ENCODE measurements around the gene LHFPL2. TPM values are rescaled to one million over a fixed set of nuclear protein-coding genes. Genes with fewer than 3 reads are reported as not detected.
"Not testable (repeated sequence)": the region's sequence is repeated elsewhere in the genome, so short reads cannot be mapped to it uniquely, and the experiment has no call there.

LHFPL2 gene
- total RNA-seq, 2 experiments from 2014 or later: 0.20 TPM; not detected in 1

GRCh38 chr5:78677777-78678668 is 29.5 kb upstream of the LHFPL2 start:
- POLR2A ChIA-PET: no interaction called here
- Mint-ChIP-seq H3K4me3 (no peak overlapping the region), H3K27ac (no peak overlapping the region), H3K4me1 (ENCODE audit: low read depth) (no peaks in the 10 kb centered on the region), H3K27me3 (peaks cover 5% of the 10 kb centered on the region), H3K9me3 (no peaks in the 10 kb centered on the region), H3K36me3 (ENCODE audit: low read depth) (no peaks in the 10 kb centered on the region)
- ATAC-seq (no peak), DNase-seq (no peak)
- TF ChIP-seq CTCF (IDR thresholded peaks at IDR 0.05): no peak
- CTCF ChIA-PET: no interaction called here
- intact Hi-C loops (cut with micrococcal nuclease): no loop called here

GRCh38 chr5:78675956-78676730 is 27.6 kb upstream of the LHFPL2 start:
- CTCF ChIA-PET: interaction anchor here (0.7 kb wide), 1 partner anchor 457 kb away, joined by 3 read pairs; no protein-coding TSS in a partner anchor
- H3K9me3 Mint-ChIP-seq: no peaks in the 10 kb centered on the region

GRCh38 chr5:78673827-78674226 is 25.3 kb upstream of the LHFPL2 start:
- ATAC-seq; CTCF ChIA-PET; POLR2A ChIA-PET; H3K9me3 Mint-ChIP-seq; H3K4me3 Mint-ChIP-seq; H3K27ac Mint-ChIP-seq; H3K27me3 Mint-ChIP-seq; H3K36me3 Mint-ChIP-seq (ENCODE audit: low read depth); H3K4me1 Mint-ChIP-seq (ENCODE audit: low read depth); DNase-seq; intact Hi-C loops (cut with micrococcal nuclease): not testable (repeated sequence)

More at GRCh38 chr5:78675956-78676730, 27.6 kb upstream of the LHFPL2 start:
- no peak for DNase-seq
- Mint-ChIP-seq H3K4me1 (ENCODE audit: low read depth) (no peaks in the 10 kb centered on the region), H3K27ac (no peak overlapping the region), H3K4me3 (no peak overlapping the region), H3K36me3 (ENCODE audit: low read depth) (no peaks in the 10 kb centered on the region), H3K27me3 (peaks cover 4% of the 10 kb centered on the region)
- intact Hi-C loops (cut with micrococcal nuclease): no loop called here
- ATAC-seq: no peak
- POLR2A ChIA-PET: interaction anchor here (0.9 kb wide), 1 partner anchor 24 kb away, joined by 3 read pairs; no protein-coding TSS in a partner anchor
- no peak for TF ChIP-seq CTCF (IDR thresholded peaks at IDR 0.05)

GRCh38 chr5:78672154-78672553 is 23.6 kb upstream of the LHFPL2 start:
- Mint-ChIP-seq H3K36me3 (ENCODE audit: low read depth) (no peaks in the 10 kb centered on the region), H3K27ac (no peak overlapping the region), H3K4me3 (no peak overlapping the region), H3K4me1 (ENCODE audit: low read depth) (no peaks in the 10 kb centered on the region), H3K9me3 (no peaks in the 10 kb centered on the region), H3K27me3 (peaks cover 7% of the 10 kb centered on the region)
- intact Hi-C loops (cut with micrococcal nuclease): no loop called here
- DNase-seq (no peak), ATAC-seq (no peak)
- ChIA-PET POLR2A (no interaction called here), CTCF (no interaction called here)
- no peak for TF ChIP-seq CTCF (IDR thresholded peaks at IDR 0.05)

- CTCF ChIA-PET: no interaction called here
- H3K27ac Mint-ChIP-seq: no peak overlapping the region
- no peak for TF ChIP-seq CTCF (IDR thresholded peaks at IDR 0.05)
Measured at GRCh38 chr5:78671609-78672008, 23.0 kb upstream of the LHFPL2 start.

More at GRCh38 chr5:78671609-78672008, 23.0 kb upstream of the LHFPL2 start:
- Mint-ChIP-seq H3K4me3 (no peak overlapping the region), H3K9me3 (no peaks in the 10 kb centered on the region), H3K4me1 (ENCODE audit: low read depth) (no peaks in the 10 kb centered on the region), H3K27me3 (peaks cover 7% of the 10 kb centered on the region), H3K36me3 (ENCODE audit: low read depth) (no peaks in the 10 kb centered on the region)
- DNase-seq (no peak), ATAC-seq (no peak)
- POLR2A ChIA-PET: no interaction called here
- intact Hi-C loops (cut with micrococcal nuclease): no loop called here

Data from activated CD8-positive, alpha-beta T cell treated with anti-CD3 and anti-CD28 coated beads for 36 hours (primary cell).